CD4-positive, CD25-positive, alpha-beta regulatory T cell (primary cell): ENCODE measurements around the gene SLC25A15. TPM values are rescaled to one million over a fixed set of nuclear protein-coding genes. Genes with fewer than 3 reads are reported as not detected.
A peak's percentile ranks its signal among the peaks of the same experiment; 100 is the strongest.
"Not testable (repeated sequence)": the region's sequence is repeated elsewhere in the genome, so short reads cannot be mapped to it uniquely, and the experiment has no call there.

Source experiments
- ATAC-seq, 2 donors: fragments of 150-1000 bp; cut with Tn5 transposase; one replicate each; pipeline ENCODE4 v1.10.0; 2021; ENCODE audit warnings: low read depth in 2 of 2, moderate number of reproducible peaks in 2 of 2, moderate library complexity in 1 of 2
- DNase-seq, 3 donors: peaks; one replicate each; pipeline versions ENCODE4 v3.0.0 to v3.0.0-alpha.2; 2012 to 2022; ENCODE audit warnings: mixed read lengths in 1 of 3
- H3K27ac ChIP-seq: one replicate; pipeline ENCODE4 v1.7.0; 2013; ENCODE audit warnings: mild to moderate bottlenecking, low read length; ENCODE audit not compliant: insufficient read depth, poor library complexity, severe bottlenecking
- H3K27me3 ChIP-seq: one replicate; pipeline ENCODE4 v1.7.0; 2013; ENCODE audit warnings: low read length; ENCODE audit not compliant: control insufficient read depth, insufficient read depth
- H3K36me3 ChIP-seq: one replicate; pipeline ENCODE4 v1.7.0; 2013; ENCODE audit warnings: mild to moderate bottlenecking, low read length, moderate library complexity; ENCODE audit not compliant: control insufficient read depth, insufficient read depth
- H3K4me1 ChIP-seq: 2 replicates; pipeline ENCODE4 v1.7.0; 2013; ENCODE audit warnings: mild to moderate bottlenecking, low read length; ENCODE audit not compliant: insufficient read depth, control insufficient read depth, poor library complexity, severe bottlenecking
- H3K4me3 ChIP-seq: one replicate; pipeline ENCODE4 v1.7.0; 2013; ENCODE audit warnings: low read depth, mild to moderate bottlenecking, low read length, moderate library complexity
- H3K9me3 ChIP-seq, 2 experiments: 1 replicate in 1 of 2; 2 replicates in 1 of 2; pipeline ENCODE4 v1.7.0; 2013; ENCODE audit warnings: low read length in 2 of 2, mild to moderate bottlenecking in 1 of 2, moderate library complexity in 1 of 2; ENCODE audit not compliant: control insufficient read depth in 2 of 2
- H3K27ac Mint-ChIP-seq, 3 donors: one replicate each; pipeline ENCODE4 v1.8.0; 2020 to 2022; ENCODE audit warnings: mild to moderate bottlenecking in 3 of 3, mixed read lengths in 3 of 3, moderate library complexity in 2 of 3
- H3K27me3 Mint-ChIP-seq: one replicate; pipeline ENCODE4 v1.8.0; 2022; ENCODE audit warnings: mild to moderate bottlenecking, mixed read lengths
- H3K36me3 Mint-ChIP-seq: one replicate; pipeline ENCODE4 v1.8.0; 2020; ENCODE audit warnings: mixed read lengths
- H3K4me1 Mint-ChIP-seq, 4 donors: one replicate each; pipeline ENCODE4 v1.8.0; 2020 to 2022; ENCODE audit warnings: mixed read lengths in 4 of 4, mild to moderate bottlenecking in 1 of 4
- H3K4me3 Mint-ChIP-seq, 4 donors: one replicate each; pipeline ENCODE4 v1.8.0; 2020 to 2022; ENCODE audit warnings: mild to moderate bottlenecking in 4 of 4, mixed read lengths in 4 of 4, moderate library complexity in 3 of 4
- H3K9me3 Mint-ChIP-seq, 7 donors: one replicate each; pipeline ENCODE4 v1.8.0; 2020 to 2022; ENCODE audit warnings: mixed read lengths in 7 of 7, mild to moderate bottlenecking in 3 of 7, moderate library complexity in 2 of 7
- polyA plus RNA-seq, 4 donors: library from polyadenylated mRNA; unstranded; fragments of 300-500 nt; fragmentation: Illumina TruSeq; gene quantifications; one replicate each; pipeline ENCODE4 v1.2.3, GENCODE V29; 2021
- total RNA-seq: library from RNA; stranded (reverse); gene quantifications from one replicate; pipeline ENCODE4 v1.2.3, GENCODE V29; 2022

Gene SLC25A15
- total and polyA plus RNA-seq, 5 donors from 2014 or later = 3.9 to 13.3 (median 6.2) TPM

DNA sequence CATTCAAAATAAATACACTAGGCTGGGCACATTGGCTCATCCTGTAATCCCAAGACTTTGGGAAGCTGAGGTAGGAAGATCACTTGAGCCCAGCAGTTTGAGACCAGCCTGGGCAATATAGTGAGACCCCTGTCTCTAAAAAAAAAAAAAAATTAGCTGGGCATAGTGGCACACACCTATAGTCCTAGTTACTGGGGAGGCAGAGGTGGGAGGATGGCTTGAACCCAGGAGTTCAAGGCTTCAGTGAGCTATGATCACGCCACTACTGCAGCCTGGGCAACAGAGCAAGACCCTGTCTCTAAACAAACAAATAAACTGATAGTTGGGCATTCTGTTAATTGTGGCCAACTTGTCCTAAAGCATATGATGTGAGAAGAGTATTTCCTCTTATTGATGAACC is 6.4 kb upstream of the SLC25A15 start:
- not testable (repeated sequence) for H3K27ac ChIP-seq, H3K27ac Mint-ChIP-seq, DNase-seq, H3K4me3 Mint-ChIP-seq, H3K9me3 ChIP-seq, H3K9me3 Mint-ChIP-seq, ATAC-seq, H3K4me1 ChIP-seq, H3K36me3 ChIP-seq, H3K4me3 ChIP-seq, H3K27me3 ChIP-seq, H3K27me3 Mint-ChIP-seq, H3K36me3 Mint-ChIP-seq
- H3K4me1 Mint-ChIP-seq = peaks cover 0 to 20% (median 12%) of the 10 kb centered on the region in 4 donors

DNA sequence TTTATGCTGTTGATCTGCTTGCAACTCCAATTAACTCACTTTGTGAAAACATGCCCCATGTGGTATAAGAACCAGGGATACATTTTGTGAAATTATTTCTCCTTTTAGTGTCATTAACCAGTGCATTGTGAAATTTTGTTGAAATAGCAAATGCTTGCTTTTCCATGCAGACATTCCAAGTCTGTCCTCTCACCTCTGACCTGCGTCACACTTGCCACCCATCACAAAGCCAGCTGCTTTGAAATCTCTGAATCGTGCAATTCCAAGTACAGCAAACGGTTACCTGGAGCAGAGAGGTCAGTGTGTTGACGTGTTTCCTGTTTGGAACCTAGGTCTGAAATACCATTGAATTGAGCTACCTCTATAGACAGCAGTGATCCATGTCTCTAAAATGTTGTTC is 4.9 kb upstream of the SLC25A15 start:
- ATAC-seq (no peak), DNase-seq (no peak)
- no peaks in the 10 kb centered on the region for H3K27me3 Mint-ChIP-seq
- peaks cover 0 to 25% (median 13%) of the 10 kb centered on the region in 4 donors for H3K4me1 Mint-ChIP-seq
- Histone ChIP-seq H3K27me3 (no peaks in the 10 kb centered on the region), H3K4me1 (peaks cover 10% of the 10 kb centered on the region), H3K9me3 (no peaks in the 10 kb centered on the region), H3K27ac (no peak overlapping the region), H3K36me3 (no peaks in the 10 kb centered on the region), H3K4me3 (no peak overlapping the region)
- no peaks in the 10 kb centered on the region for H3K36me3 Mint-ChIP-seq
- no peak overlapping the region for H3K27ac Mint-ChIP-seq
- no peak overlapping the region for H3K4me3 Mint-ChIP-seq
- no peaks in the 10 kb centered on the region for H3K9me3 Mint-ChIP-seq

DNA sequence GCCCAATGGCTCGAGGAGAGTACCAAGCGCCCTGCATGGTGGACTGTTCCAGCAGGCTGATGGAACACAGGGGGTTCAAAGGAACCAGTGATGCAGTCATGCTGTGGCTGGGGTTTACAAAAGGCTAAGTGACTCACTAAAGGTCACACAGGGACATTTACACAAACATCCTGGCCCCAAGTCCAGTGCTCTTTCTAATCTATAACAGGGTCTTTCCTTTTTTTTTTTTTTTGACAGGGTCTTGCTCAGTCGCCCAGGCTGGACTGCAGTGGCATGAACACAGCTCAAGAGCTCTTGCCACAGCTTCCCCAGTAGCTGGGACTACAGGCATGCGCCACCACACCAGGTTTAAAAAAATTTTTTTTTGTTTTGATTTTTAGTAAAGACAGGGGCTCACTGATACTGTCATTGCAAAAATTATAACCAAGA is 2.8 kb upstream of the SLC25A15 start:
- no peaks in the 10 kb centered on the region for H3K36me3 Mint-ChIP-seq
- H3K4me3 Mint-ChIP-seq = peak overlapping the region in 1 of 4 donors; percentile 76
- peaks cover 0 to 37% (median 20%) of the 10 kb centered on the region in 4 donors for H3K4me1 Mint-ChIP-seq
- Histone ChIP-seq H3K27ac (no peak overlapping the region), H3K27me3 (no peaks in the 10 kb centered on the region), H3K4me3 (no peak overlapping the region), H3K9me3 (no peaks in the 10 kb centered on the region), H3K36me3 (no peaks in the 10 kb centered on the region), H3K4me1 (peaks cover 18% of the 10 kb centered on the region)
- H3K9me3 Mint-ChIP-seq = no peaks in the 10 kb centered on the region
- H3K27ac Mint-ChIP-seq = peak overlapping the region in 1 of 3 donors; percentile 84
- no peaks in the 10 kb centered on the region for H3K27me3 Mint-ChIP-seq
- DNase-seq (no peak), ATAC-seq (no peak)

DNA sequence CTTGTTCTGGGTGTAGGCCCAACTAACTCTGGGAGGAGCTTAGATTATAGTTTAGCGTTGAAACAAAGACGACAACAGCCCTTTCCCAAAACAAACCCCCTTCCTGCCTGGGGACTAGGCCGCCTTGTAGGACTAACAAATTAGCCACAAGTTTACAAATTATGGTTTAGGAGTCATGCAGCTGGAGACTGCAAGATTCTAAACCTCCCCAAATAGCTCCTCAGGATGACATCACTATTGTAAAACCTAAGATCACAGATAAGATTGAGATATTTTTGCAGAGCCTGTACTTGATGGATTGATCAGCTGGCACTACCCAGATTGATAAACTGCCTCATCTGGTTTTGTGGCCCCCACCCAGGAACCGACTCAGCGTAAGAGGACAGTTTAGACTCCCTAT is 2.3 kb upstream of the SLC25A15 start:
- Histone ChIP-seq H3K4me1 (peaks cover 18% of the 10 kb centered on the region), H3K27ac (no peak overlapping the region), H3K9me3 (no peaks in the 10 kb centered on the region), H3K27me3 (no peaks in the 10 kb centered on the region), H3K4me3 (no peak overlapping the region), H3K36me3 (no peaks in the 10 kb centered on the region)
- H3K27me3 Mint-ChIP-seq = no peaks in the 10 kb centered on the region
- no peaks in the 10 kb centered on the region for H3K9me3 Mint-ChIP-seq
- ATAC-seq = no peak
- no peak for DNase-seq
- peaks cover 0 to 41% (median 24%) of the 10 kb centered on the region in 4 donors for H3K4me1 Mint-ChIP-seq
- H3K36me3 Mint-ChIP-seq = no peaks in the 10 kb centered on the region
- peak overlapping the region; percentile 14 to 84 (median 65) for H3K27ac Mint-ChIP-seq
- H3K4me3 Mint-ChIP-seq = peak overlapping the region; percentile 62 to 88 (median 70)

DNA sequence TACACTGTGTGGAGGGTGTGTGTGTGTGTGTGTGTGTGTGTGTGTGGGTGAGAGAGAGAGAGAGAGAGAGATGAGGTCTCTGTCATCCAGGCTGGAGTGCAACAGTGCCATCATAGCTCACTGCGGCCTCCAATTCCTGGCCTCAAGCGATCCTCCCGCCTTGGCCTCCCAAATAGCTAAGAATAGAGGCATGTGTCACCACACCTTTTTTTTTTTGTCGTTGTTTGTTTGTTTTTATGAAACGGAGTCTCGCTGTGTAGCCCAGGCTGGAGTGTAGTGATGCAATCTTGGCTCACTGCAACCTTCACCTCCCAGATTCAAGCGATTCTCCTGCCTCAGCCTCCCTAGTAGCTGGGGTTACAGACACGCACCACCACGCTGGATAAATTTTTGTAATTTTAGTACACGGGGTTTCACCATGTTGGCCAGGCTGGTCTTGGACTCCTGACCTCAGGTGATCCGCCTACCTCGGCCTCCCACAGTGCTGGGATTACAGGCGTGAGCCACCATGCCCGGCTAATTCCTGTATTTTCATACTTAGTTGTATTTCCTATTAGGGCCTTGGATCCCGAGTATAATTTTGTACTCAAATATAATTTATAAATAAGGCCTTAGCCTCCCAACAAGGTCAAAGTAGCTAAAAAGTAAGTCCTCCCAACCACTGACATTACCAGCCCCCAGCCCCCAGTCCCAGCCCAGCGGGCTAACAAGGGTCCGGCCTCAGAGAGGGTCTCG is 704 bp upstream of the SLC25A15 start:
- Histone ChIP-seq H3K27ac (peak overlapping the region; percentile 66), H3K4me3 (peak overlapping the region; percentile 55), H3K4me1 (peaks cover 21% of the 10 kb centered on the region)
- not testable (repeated sequence) for ATAC-seq, H3K27me3 ChIP-seq, H3K27me3 Mint-ChIP-seq, H3K36me3 Mint-ChIP-seq, DNase-seq, H3K9me3 Mint-ChIP-seq, H3K9me3 ChIP-seq, H3K36me3 ChIP-seq
- Mint-ChIP-seq H3K4me3 (peak overlapping the region; percentile 81 to 89 (median 88)), H3K27ac (peak overlapping the region; percentile 43 to 65 (median 44)), H3K4me1 (peaks cover 0 to 51% (median 33%) of the 10 kb centered on the region in 4 donors)

DNA sequence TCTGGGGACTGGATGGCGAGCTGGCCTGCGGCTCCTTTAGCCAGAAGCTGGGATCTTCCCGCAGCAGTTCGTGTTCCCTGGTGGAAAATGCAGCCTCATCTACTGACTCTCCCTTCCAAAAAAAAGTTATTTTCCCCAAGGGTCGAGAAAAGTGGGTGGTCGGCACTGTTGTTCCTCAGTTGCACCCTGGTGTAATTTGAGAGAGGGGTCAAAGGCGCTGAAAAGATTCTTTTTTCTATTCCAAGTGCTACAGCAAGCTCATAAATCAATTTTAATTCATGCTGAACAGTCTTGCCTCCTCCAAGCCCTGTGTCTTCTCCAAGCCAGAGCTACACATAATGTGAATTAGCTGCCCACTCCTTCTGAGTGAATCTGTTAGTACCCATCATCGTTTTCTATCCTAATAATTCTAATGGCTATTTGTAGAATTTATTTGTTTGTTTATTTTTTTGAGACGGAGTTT is 774 bp downstream of the SLC25A15 start:
- peaks cover 17% of the 10 kb centered on the region for H3K36me3 Mint-ChIP-seq
- ATAC-seq (no peak), DNase-seq (no peak)
- Histone ChIP-seq H3K4me1 (peaks cover 21% of the 10 kb centered on the region), H3K4me3 (peak overlapping the region; percentile 15), H3K27me3 (no peaks in the 10 kb centered on the region), H3K36me3 (no peaks in the 10 kb centered on the region), H3K9me3 (no peaks in the 10 kb centered on the region), H3K27ac (peak overlapping the region; percentile 66)
- H3K4me1 Mint-ChIP-seq = peaks cover 0 to 53% (median 36%) of the 10 kb centered on the region in 4 donors
- peak overlapping the region; percentile 83 to 95 (median 90) for H3K4me3 Mint-ChIP-seq
- H3K27me3 Mint-ChIP-seq = no peaks in the 10 kb centered on the region
- peak overlapping the region in 2 of 3 donors; percentile 84 to 92 for H3K27ac Mint-ChIP-seq
- H3K9me3 Mint-ChIP-seq = no peaks in the 10 kb centered on the region

DNA sequence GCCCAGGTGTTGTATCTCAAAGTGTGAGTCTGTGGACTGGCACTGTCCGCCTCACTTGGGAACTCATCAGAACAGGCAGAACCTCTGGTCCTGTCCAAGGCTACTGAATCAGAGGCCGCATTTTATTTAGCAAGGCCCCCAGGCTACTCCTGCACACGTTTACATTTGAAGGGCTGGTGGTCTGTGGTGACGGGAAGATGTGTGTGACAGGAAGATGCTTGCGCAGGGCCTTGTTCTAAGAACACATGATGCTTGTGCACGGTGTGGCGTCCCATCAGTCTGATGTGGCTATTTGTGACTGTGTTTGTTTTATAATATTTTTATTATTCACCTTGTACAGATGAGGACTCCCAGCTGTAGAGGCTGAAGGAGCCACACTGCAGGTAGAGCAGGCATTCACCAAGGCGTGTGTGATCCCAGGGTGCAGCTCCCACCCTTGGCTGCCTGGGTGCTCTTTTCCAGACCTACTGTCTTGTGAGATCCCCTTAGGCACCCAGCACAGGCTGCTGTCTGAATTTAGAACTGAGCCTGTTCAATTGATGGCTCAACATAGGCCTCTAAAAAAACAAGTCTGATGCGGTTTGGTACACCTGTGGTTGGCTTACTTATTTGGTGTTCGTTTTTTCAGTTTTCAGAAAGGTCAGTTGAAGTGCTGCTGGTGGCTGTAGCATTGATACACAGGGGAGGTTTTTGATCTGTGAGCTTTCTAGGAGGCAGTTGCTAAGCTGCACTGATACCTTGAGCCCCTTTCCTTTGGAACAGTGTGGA is 3.1 kb downstream of the SLC25A15 start:
- Histone ChIP-seq H3K9me3 (no peaks in the 10 kb centered on the region), H3K27me3 (no peaks in the 10 kb centered on the region), H3K27ac (no peak overlapping the region), H3K4me1 (peaks cover 16% of the 10 kb centered on the region), H3K4me3 (no peak overlapping the region), H3K36me3 (peaks cover 15% of the 10 kb centered on the region)
- ATAC-seq (no peak), DNase-seq (no peak)
- Mint-ChIP-seq H3K4me1 (peaks cover 5 to 48% (median 29%) of the 10 kb centered on the region in 4 donors), H3K9me3 (no peaks in the 10 kb centered on the region), H3K36me3 (peaks cover 25% of the 10 kb centered on the region), H3K27ac (peak overlapping the region in 2 of 3 donors; percentile 21 to 30), H3K4me3 (peak overlapping the region in 3 of 4 donors; percentile 16 to 72 (median 55)), H3K27me3 (no peaks in the 10 kb centered on the region)
